Measurements from ENCODE around the gene PPFIBP2.

Gene PPFIBP2

GRCh38 chr11:7619322-7619721, 105.5 kb downstream of the PPFIBP2 start:
- in situ Hi-C loops (cut with HindIII; ENCODE audit: low sequenced_read_pairs) = no loop called here

- in situ Hi-C loops (cut with HindIII; ENCODE audit: low sequenced_read_pairs) = no loop called here
Measured at GRCh38 chr11:7621090-7621489, 107.3 kb downstream of the PPFIBP2 start.

- in situ Hi-C loops (cut with HindIII; ENCODE audit: low sequenced_read_pairs) = no loop called here
Measured at GRCh38 chr11:7621554-7621953, 107.8 kb downstream of the PPFIBP2 start.

- in situ Hi-C loops (cut with HindIII; ENCODE audit: low sequenced_read_pairs) = no loop called here
Measured at GRCh38 chr11:7622721-7623120, 108.9 kb downstream of the PPFIBP2 start.

- in situ Hi-C loops (cut with HindIII; ENCODE audit: low sequenced_read_pairs) = no loop called here
Measured at GRCh38 chr11:7628660-7629059, 114.9 kb downstream of the PPFIBP2 start.

GRCh38 chr11:7630002-7630401, 116.2 kb downstream of the PPFIBP2 start:
- in situ Hi-C loops (cut with HindIII; ENCODE audit: low sequenced_read_pairs) = no loop called here

- in situ Hi-C loops (cut with HindIII; ENCODE audit: low sequenced_read_pairs) = no loop called here
Measured at GRCh38 chr11:7632211-7632610, 118.4 kb downstream of the PPFIBP2 start.

GRCh38 chr11:7635137-7635536, 121.3 kb downstream of the PPFIBP2 start:
- in situ Hi-C loops (cut with HindIII; ENCODE audit: low sequenced_read_pairs) = no loop called here

- in situ Hi-C loops (cut with HindIII; ENCODE audit: low sequenced_read_pairs) = no loop called here
Measured at GRCh38 chr11:7635708-7636107, 121.9 kb downstream of the PPFIBP2 start.

GRCh38 chr11:7636350-7636749, 122.6 kb downstream of the PPFIBP2 start:
- in situ Hi-C loops (cut with HindIII; ENCODE audit: low sequenced_read_pairs) = no loop called here

GRCh38 chr11:7637447-7638157, 123.8 kb downstream of the PPFIBP2 start:
- in situ Hi-C loops (cut with HindIII; ENCODE audit: low sequenced_read_pairs) = no loop called here

- in situ Hi-C loops (cut with HindIII; ENCODE audit: low sequenced_read_pairs) = no loop called here
Measured at GRCh38 chr11:7638710-7639642, 125.2 kb downstream of the PPFIBP2 start.

GRCh38 chr11:7639643-7640025, 125.8 kb downstream of the PPFIBP2 start:
- in situ Hi-C loops (cut with HindIII; ENCODE audit: low sequenced_read_pairs) = loop anchor here (10.0 kb wide), 1 partner anchor 65 kb away; no protein-coding TSS in a partner anchor

- in situ Hi-C loops (cut with HindIII; ENCODE audit: low sequenced_read_pairs) = loop anchor here (10.0 kb wide), 1 partner anchor 66 kb away; no protein-coding TSS in a partner anchor
Measured at GRCh38 chr11:7640816-7641215, 127.0 kb downstream of the PPFIBP2 start.

GRCh38 chr11:7642747-7643146, 128.9 kb downstream of the PPFIBP2 start:
- in situ Hi-C loops (cut with HindIII; ENCODE audit: low sequenced_read_pairs) = loop anchor here (10.0 kb wide), 1 partner anchor 68 kb away; no protein-coding TSS in a partner anchor

- in situ Hi-C loops (cut with HindIII; ENCODE audit: low sequenced_read_pairs) = loop anchor here (10.0 kb wide), 1 partner anchor 69 kb away; no protein-coding TSS in a partner anchor
Measured at GRCh38 chr11:7643314-7643713, 129.5 kb downstream of the PPFIBP2 start.

GRCh38 chr11:7645206-7645605, 131.4 kb downstream of the PPFIBP2 start:
- in situ Hi-C loops (cut with HindIII; ENCODE audit: low sequenced_read_pairs) = loop anchor here (10.0 kb wide), 1 partner anchor 70 kb away; no protein-coding TSS in a partner anchor

- in situ Hi-C loops (cut with HindIII; ENCODE audit: low sequenced_read_pairs) = loop anchor here (10.0 kb wide), 1 partner anchor 72 kb away; no protein-coding TSS in a partner anchor
Measured at GRCh38 chr11:7646866-7647265, 133.1 kb downstream of the PPFIBP2 start.

- in situ Hi-C loops (cut with HindIII; ENCODE audit: low sequenced_read_pairs) = loop anchor here (10.0 kb wide), 1 partner anchor 73 kb away; no protein-coding TSS in a partner anchor
Measured at GRCh38 chr11:7648264-7648663, 134.5 kb downstream of the PPFIBP2 start.

- in situ Hi-C loops (cut with HindIII; ENCODE audit: low sequenced_read_pairs) = no loop called here
Measured at GRCh38 chr11:7651140-7651551, 137.3 kb downstream of the PPFIBP2 start.

- in situ Hi-C loops (cut with HindIII; ENCODE audit: low sequenced_read_pairs) = no loop called here
Measured at GRCh38 chr11:7651700-7652099, 137.9 kb downstream of the PPFIBP2 start.
